Karpas-422 (cell line): ENCODE data around the gene CDRT15L2. TPM values are rescaled to one million over a fixed set of nuclear protein-coding genes. Genes with fewer than 3 reads are reported as not detected.
"Not testable (repeated sequence)": the region's sequence is repeated elsewhere in the genome, so short reads cannot be mapped to it uniquely, and the experiment has no call there.

Experiments used
- DNase-seq: peaks from one replicate; pipeline ENCODE4 v3.0.0-alpha.2; 2015
- H2AFZ ChIP-seq: fragments of 200-600 bp; sonication (generic); 2 replicates; pipeline ENCODE4 v1.6.1; 2014; ENCODE audit warnings: antibody characterized with exemption, low read length, mixed read lengths
- H3K27ac ChIP-seq: fragments of 200-600 bp; sonication (generic); 2 replicates; pipeline ENCODE4 v1.5.1; 2014; ENCODE audit warnings: mild to moderate bottlenecking, low read length, moderate library complexity
- H3K27me3 ChIP-seq: fragments of 200-600 bp; sonication (generic); 2 replicates; pipeline ENCODE4 v1.6.1; 2014; ENCODE audit warnings: low read length, mixed read lengths
- H3K36me3 ChIP-seq: fragments of 200-600 bp; sonication (generic); 2 replicates; pipeline ENCODE4 v1.6.1; 2014; ENCODE audit warnings: low read length, mixed read lengths; ENCODE audit not compliant: insufficient read depth
- H3K4me1 ChIP-seq: fragments of 200-600 bp; sonication (generic); 2 replicates; pipeline ENCODE4 v1.6.1; 2014; ENCODE audit warnings: mild to moderate bottlenecking, low read length, mixed read lengths
- H3K4me2 ChIP-seq: fragments of 200-600 bp; sonication (generic); 2 replicates; pipeline ENCODE4 v1.6.1; 2014; ENCODE audit warnings: low read length, low read depth, mild to moderate bottlenecking; ENCODE audit not compliant: poor library complexity, severe bottlenecking
- H3K4me3 ChIP-seq: fragments of 200-600 bp; sonication (generic); 2 replicates; pipeline ENCODE4 v1.5.1; 2014; ENCODE audit warnings: mild to moderate bottlenecking, antibody characterized with exemption, low read length, mixed read lengths
- H3K79me2 ChIP-seq: fragments of 200-600 bp; sonication (generic); 2 replicates; pipeline ENCODE4 v1.6.1; 2014; ENCODE audit warnings: mild to moderate bottlenecking, low read length, mixed read lengths
- H3K9ac ChIP-seq: fragments of 200-600 bp; sonication (generic); 2 replicates; pipeline ENCODE4 v1.6.0; 2014; ENCODE audit warnings: low read length
- H3K9me2 ChIP-seq: fragments of 200-600 bp; sonication (generic), shearing (Covaris generic); replicated peaks from 2 replicates; pipeline ENCODE4 v1.6.0; 2014; ENCODE audit warnings: mild to moderate bottlenecking, low read length, moderate library complexity; ENCODE audit not compliant: insufficient read depth
- H3K9me3 ChIP-seq: fragments of 300-700, 200-600 bp; sonication (generic); 2 replicates; pipeline ENCODE4 v1.6.1; 2014; ENCODE audit warnings: low read length, mixed read lengths
- H4K20me1 ChIP-seq: fragments of 200-600 bp; sonication (generic); 2 replicates; pipeline ENCODE4 v1.6.1; 2014; ENCODE audit warnings: mild to moderate bottlenecking, antibody characterized with exemption, low read length, low read depth; ENCODE audit not compliant: insufficient read depth
- total RNA-seq: library from RNA; depleted of rRNA; stranded (reverse); fragments of >200 nt; shearing (Covaris generic); gene quantifications from 2 replicates; pipeline ENCODE4 v1.2.3, GENCODE V29; 2014; ENCODE audit warnings: low replicate concordance

The CDRT15L2 gene
- total RNA-seq, 1 experiment from 2014 or later: not detected

DNA sequence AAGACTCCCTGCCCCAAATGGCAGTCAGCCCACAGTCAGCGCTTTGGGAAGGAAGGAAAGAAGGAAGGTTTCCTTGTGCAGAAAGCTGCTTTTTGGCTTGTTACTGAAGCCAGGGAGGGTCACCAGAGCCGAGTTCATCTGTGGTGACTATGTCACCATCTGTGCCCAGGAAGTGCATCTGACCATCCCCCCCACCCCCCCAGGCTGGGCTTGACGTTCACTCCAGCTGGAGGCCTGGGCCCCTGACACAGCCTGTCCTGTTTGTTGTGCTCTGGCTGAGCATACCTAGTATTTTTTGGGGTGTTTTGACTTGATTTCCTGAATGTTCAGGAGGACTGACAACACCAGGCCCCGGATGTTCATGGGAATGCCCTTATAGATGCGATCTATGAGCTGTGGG is 31.6 kb upstream of the CDRT15L2 start:
- H3K4me3 ChIP-seq, H3K9me3 ChIP-seq, H3K36me3 ChIP-seq, H3K9ac ChIP-seq, H3K27me3 ChIP-seq, H3K4me1 ChIP-seq, H2AFZ ChIP-seq, H3K79me2 ChIP-seq, H3K4me2 ChIP-seq, H3K9me2 ChIP-seq, H4K20me1 ChIP-seq, H3K27ac ChIP-seq, DNase-seq: not testable (repeated sequence)

DNA sequence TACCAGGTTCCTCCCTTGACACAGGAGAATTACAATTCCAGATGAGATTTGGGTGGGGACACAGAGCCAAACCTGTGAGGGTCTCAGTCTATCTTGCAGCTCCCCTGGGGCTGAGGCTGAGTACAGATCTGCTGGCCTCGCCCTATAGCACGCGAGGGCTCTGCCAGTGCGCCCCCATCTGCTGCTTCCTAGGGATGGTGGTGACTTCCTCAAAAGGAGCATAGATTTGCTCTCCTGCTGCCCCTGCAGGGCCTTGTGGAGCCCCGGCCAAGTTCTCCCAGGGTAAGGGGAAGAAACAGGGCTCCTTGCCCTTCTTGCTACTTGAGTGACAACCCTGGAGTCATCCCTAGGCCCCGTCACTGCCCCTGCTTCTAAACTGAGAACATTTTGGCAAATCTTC is 26.6 kb upstream of the CDRT15L2 start:
- not testable (repeated sequence) for H3K36me3 ChIP-seq, H3K9me2 ChIP-seq, H3K27me3 ChIP-seq, H3K9me3 ChIP-seq, H3K27ac ChIP-seq, H4K20me1 ChIP-seq, H3K79me2 ChIP-seq, H2AFZ ChIP-seq, H3K9ac ChIP-seq, DNase-seq, H3K4me3 ChIP-seq, H3K4me1 ChIP-seq, H3K4me2 ChIP-seq

DNA sequence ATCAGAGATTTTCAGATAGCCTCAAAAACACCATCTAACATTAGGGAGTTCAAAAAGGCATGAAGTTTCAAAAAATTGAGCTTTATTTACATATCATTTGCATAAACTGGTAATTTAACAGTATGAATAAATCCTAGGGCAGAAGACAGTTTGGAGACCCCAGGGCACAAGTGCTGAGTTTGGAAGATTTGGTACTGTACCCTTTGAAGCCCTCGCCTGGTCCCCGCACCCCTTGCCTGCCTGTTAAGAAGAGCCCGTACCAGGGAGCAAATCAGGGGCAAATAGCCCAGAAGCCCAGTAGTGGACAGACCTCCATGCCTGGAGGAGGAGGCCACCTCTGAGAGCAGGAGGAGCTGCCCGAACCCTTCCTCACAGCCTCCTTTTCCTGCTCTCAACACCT is 24.8 kb upstream of the CDRT15L2 start:
- DNase-seq, H3K4me3 ChIP-seq, H3K27me3 ChIP-seq, H4K20me1 ChIP-seq, H3K36me3 ChIP-seq, H3K9ac ChIP-seq, H3K9me2 ChIP-seq, H3K27ac ChIP-seq, H2AFZ ChIP-seq, H3K9me3 ChIP-seq, H3K79me2 ChIP-seq, H3K4me2 ChIP-seq, H3K4me1 ChIP-seq: not testable (repeated sequence)

DNA sequence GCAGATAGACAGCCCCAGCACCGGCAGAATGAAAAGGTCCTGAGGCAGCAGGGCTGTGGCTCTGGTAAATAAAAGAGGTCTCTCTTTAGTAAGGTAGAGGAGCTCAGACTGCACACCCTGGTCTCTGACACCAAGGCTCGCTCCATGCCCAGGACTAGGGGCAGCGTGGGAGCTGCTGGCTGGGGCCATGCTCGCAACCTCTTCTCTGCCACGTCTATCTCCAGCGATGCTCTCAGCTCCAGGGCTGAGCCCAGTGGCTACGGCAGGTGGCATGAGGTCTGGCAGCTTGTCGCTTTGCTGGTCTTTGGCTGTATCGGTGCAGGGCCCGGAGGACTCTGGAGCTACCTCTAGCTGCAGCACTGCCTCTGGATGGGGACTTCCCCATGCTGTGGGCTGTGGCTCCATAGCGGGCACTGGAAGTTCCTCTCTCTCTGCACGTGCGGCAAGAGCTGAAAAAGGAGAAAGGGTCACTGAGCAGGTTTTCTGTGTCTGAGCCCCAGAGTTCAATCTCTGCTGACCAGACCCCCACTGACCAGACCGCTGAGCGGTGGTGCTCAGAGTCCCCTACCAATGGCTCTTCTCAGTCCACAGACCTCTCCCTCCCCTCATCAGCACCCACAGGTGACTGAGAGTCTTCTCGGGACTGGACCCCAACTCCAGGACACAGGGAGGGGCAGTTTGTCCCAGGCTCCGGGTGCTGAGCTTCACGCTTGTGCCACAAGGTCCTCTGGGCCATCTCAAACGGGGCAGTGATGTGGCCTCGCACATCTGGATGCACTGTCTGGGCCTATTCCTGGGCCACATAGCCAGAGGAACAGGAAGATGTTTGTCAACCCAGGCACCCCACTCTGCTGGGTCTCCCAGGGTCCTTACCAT is 24.2 kb upstream of the CDRT15L2 start:
- not testable (repeated sequence) for H3K4me2 ChIP-seq, H3K4me1 ChIP-seq, H2AFZ ChIP-seq, H4K20me1 ChIP-seq, H3K27ac ChIP-seq, H3K79me2 ChIP-seq, H3K4me3 ChIP-seq, H3K9ac ChIP-seq, H3K9me2 ChIP-seq, H3K27me3 ChIP-seq, H3K9me3 ChIP-seq, DNase-seq, H3K36me3 ChIP-seq

DNA sequence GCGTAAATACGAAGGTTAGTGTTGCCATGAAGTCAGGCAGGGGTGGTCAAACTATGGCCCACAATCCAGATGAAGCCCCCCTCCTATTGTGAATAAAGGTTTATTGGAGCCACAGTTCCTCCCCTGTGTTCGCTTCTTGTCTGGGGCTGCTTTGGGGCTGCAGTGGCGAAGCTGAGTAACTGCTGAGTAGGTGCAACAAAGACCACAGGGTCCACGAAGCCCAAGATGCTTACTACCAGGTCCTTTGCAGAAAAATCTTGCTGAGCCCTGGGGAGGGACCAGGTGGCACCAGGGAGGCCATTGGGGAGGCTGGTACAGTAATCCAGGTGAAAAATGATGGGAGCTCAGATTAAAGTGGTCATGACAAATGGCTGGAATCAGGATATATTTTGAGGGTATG is 21.4 kb upstream of the CDRT15L2 start:
- H4K20me1 ChIP-seq, DNase-seq, H3K9ac ChIP-seq, H3K4me1 ChIP-seq, H2AFZ ChIP-seq, H3K4me2 ChIP-seq, H3K9me3 ChIP-seq, H3K27me3 ChIP-seq, H3K36me3 ChIP-seq, H3K27ac ChIP-seq, H3K9me2 ChIP-seq, H3K79me2 ChIP-seq, H3K4me3 ChIP-seq: not testable (repeated sequence)

DNA sequence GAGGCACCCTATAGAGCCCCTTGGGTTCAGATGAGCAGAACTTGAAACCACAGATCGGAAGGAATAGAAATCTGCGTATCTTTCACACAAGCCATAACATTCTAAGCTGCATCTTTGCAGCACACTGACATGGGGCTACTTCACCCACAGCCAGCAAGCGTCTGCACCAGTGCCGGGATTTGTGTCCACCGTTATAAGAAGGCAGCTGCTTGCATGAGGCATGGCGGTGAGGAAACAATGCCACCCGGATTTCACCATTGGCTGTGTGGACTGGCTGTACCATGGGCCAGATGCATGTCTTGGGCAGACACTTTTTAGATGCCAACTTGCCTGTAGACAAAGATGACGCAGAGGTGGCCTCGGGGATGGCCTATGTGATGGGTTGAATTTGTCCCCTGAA is 20.5 kb upstream of the CDRT15L2 start:
- H3K9me3 ChIP-seq, DNase-seq, H3K36me3 ChIP-seq, H3K27ac ChIP-seq, H3K4me3 ChIP-seq, H3K4me1 ChIP-seq, H3K4me2 ChIP-seq, H3K27me3 ChIP-seq, H4K20me1 ChIP-seq, H3K9me2 ChIP-seq, H3K79me2 ChIP-seq, H2AFZ ChIP-seq, H3K9ac ChIP-seq: not testable (repeated sequence)

DNA sequence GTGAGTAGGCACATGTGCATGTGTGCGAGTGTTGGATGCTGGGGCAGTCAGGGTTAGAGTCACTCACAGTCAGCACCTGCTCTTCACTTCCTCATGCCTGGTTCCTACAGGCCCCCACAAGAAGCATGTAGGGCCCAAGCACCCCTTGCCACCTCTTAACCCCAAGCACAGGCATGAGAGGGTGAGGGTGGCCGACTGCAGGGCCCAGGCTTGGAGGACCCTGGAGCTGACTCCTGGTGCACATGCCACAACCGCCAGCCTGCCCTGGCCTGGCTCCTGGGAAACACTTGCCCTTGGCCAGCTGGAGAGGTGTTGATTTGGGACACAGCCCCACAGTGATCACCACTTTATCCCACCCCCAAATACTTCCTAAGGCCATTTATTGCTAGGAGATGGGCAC is 16.9 kb upstream of the CDRT15L2 start:
- no peak for DNase-seq
- Histone ChIP-seq H3K27me3 (no peaks in the 10 kb centered on the region), H3K9ac (no peak overlapping the region), H3K27ac (no peak overlapping the region), H3K9me3 (no peaks in the 10 kb centered on the region), H3K79me2 (no peaks in the 10 kb centered on the region), H2AFZ (no peak overlapping the region), H4K20me1 (no peaks in the 10 kb centered on the region), H3K9me2 (no peaks in the 10 kb centered on the region), H3K4me3 (no peak overlapping the region), H3K4me1 (no peaks in the 10 kb centered on the region), H3K36me3 (no peaks in the 10 kb centered on the region), H3K4me2 (no peak overlapping the region)

DNA sequence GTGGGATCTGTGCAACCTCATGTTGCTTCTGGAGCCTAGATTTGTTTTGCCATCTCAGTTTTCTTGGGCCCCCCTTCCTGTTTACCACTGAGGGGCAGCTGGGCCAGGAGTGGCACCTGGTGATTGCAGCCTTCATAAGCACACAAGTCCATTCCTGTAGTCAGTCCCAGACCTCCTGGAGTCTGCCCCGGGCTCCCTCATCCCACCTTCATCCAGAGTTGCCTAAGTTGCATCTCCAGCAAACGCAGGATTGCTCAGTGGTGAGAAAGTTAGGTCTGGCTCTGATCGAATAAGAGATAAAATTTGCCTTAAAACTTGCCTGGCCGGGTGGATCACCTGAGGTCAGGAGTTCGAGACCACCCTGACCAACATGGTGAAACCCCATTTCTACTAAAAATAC is 14.3 kb upstream of the CDRT15L2 start:
- H3K9me3 ChIP-seq, H3K36me3 ChIP-seq, DNase-seq, H3K27ac ChIP-seq, H3K79me2 ChIP-seq, H3K9ac ChIP-seq, H3K4me3 ChIP-seq, H3K4me1 ChIP-seq, H2AFZ ChIP-seq, H3K27me3 ChIP-seq, H3K9me2 ChIP-seq, H4K20me1 ChIP-seq, H3K4me2 ChIP-seq: not testable (repeated sequence)

DNA sequence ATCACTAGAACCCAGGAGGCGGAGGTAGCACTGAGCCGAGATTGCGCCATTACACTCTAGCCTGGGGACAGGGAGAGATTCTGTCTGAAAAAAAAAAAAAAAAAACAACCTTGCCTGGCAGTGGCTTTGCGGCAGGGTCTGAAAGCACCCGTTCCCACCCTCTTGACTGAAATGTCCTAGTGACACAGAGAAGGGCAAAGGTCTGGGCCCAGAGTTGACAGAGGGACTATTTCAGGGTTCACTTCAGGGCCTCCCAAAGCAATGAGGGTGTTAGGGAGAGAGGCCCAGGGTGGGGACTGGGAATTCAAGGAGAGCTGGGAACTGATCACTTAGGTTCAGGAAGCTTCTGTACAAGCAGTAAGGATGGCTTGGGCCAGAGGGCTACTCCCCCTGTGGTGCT is 13.8 kb upstream of the CDRT15L2 start:
- DNase-seq: no peak
- H3K79me2 ChIP-seq: no peaks in the 10 kb centered on the region
- no peak overlapping the region for H3K27ac ChIP-seq

More for the DNA sequence above, 13.8 kb upstream of the CDRT15L2 start:
- Histone ChIP-seq H2AFZ (no peak overlapping the region), H4K20me1 (no peaks in the 10 kb centered on the region), H3K4me3 (no peak overlapping the region), H3K9me2 (no peaks in the 10 kb centered on the region), H3K4me1 (no peaks in the 10 kb centered on the region), H3K9me3 (no peaks in the 10 kb centered on the region), H3K36me3 (no peaks in the 10 kb centered on the region), H3K9ac (no peak overlapping the region), H3K27me3 (no peaks in the 10 kb centered on the region), H3K4me2 (no peak overlapping the region)
